Measurements from ENCODE around the gene TGIF1.
"Not testable (repeated sequence)": the region's sequence is repeated elsewhere in the genome, so short reads cannot be mapped to it uniquely, and the experiment has no call there.

TGIF1 gene

GRCh38 chr18:3450012-3450798, at the start of gene TGIF1:
Gene TGIF1, plus strand, starts transcription at chr18:3450172. Its CDS starts 318 bp downstream, at chr18:3450490.
- DNase-seq = peak; percentile 86

- no peak for DNase-seq
Observed at GRCh38 chr18:3400567-3401296, 49.2 kb upstream of the TGIF1 start.

GRCh38 chr18:3401669-3402620, 48.0 kb upstream of the TGIF1 start:
- no peak for DNase-seq

GRCh38 chr18:3402982-3403451, 47.0 kb upstream of the TGIF1 start:
- no peak for DNase-seq

- no peak for DNase-seq
Observed at GRCh38 chr18:3405713-3406112, 44.3 kb upstream of the TGIF1 start.

GRCh38 chr18:3408107-3408506, 41.9 kb upstream of the TGIF1 start:
- DNase-seq = no peak

GRCh38 chr18:3409811-3410210, 40.2 kb upstream of the TGIF1 start:
- DNase-seq = no peak

GRCh38 chr18:3410273-3410672, 39.7 kb upstream of the TGIF1 start:
- no peak for DNase-seq

- not testable (repeated sequence) for DNase-seq
Observed at GRCh38 chr18:3410876-3411275, 39.1 kb upstream of the TGIF1 start.

- no peak for DNase-seq
Observed at GRCh38 chr18:3411327-3411726, 38.6 kb upstream of the TGIF1 start.

GRCh38 chr18:3411854-3412268, 38.1 kb upstream of the TGIF1 start:
- peak; percentile 60 for DNase-seq

- not testable (repeated sequence) for DNase-seq
Observed at GRCh38 chr18:3412528-3412927, 37.4 kb upstream of the TGIF1 start.

GRCh38 chr18:3415110-3415509, 34.9 kb upstream of the TGIF1 start:
- DNase-seq = no peak

- DNase-seq = no peak
Observed at GRCh38 chr18:3418083-3418482, 31.9 kb upstream of the TGIF1 start.

- DNase-seq = no peak
Observed at GRCh38 chr18:3420919-3421279, 29.1 kb upstream of the TGIF1 start.

- no peak for DNase-seq
Observed at GRCh38 chr18:3422905-3423304, 27.1 kb upstream of the TGIF1 start.

- DNase-seq = no peak
Observed at GRCh38 chr18:3424280-3424890, 25.6 kb upstream of the TGIF1 start.

- DNase-seq = no peak
Observed at GRCh38 chr18:3425030-3425429, 24.9 kb upstream of the TGIF1 start.

GRCh38 chr18:3425446-3425845, 24.5 kb upstream of the TGIF1 start:
- DNase-seq = no peak

GRCh38 chr18:3426074-3426473, 23.9 kb upstream of the TGIF1 start:
- DNase-seq = no peak

- DNase-seq = no peak
Observed at GRCh38 chr18:3427944-3428343, 22.0 kb upstream of the TGIF1 start.

- DNase-seq = no peak
Observed at GRCh38 chr18:3429121-3429520, 20.9 kb upstream of the TGIF1 start.

- DNase-seq = no peak
Observed at GRCh38 chr18:3434685-3435084, 15.3 kb upstream of the TGIF1 start.

Data from CD4-positive, alpha-beta T cell treated with Interleukin-6 for 4 hours (primary cell).